ENCODE data around the gene CSF3. TPM values are rescaled to one million over a fixed set of nuclear protein-coding genes. Genes with fewer than 3 reads are reported as not detected.

Gene CSF3
- total RNA-seq, 1 donor from 2014 or later, result not detected

- Histone ChIP-seq H4K20me1 (ENCODE audit: low read depth) (peaks cover 7% of the 10 kb centered on the region), H3K27ac (no peak overlapping the region), H3K36me3 (no peaks in the 10 kb centered on the region), H3K79me2 (ENCODE audit: low read depth) (peaks cover 21% of the 10 kb centered on the region), H3F3A (ENCODE audit: low read depth) (peaks cover 23% of the 10 kb centered on the region), H3K9me3 (ENCODE audit: low read depth) (no peaks in the 10 kb centered on the region), H3K4me2 (peak overlapping the region; percentile 95), H2AFZ (replicated peaks) (peak overlapping the region; percentile 83), H3K4me3 (peak overlapping the region; percentile 98), H3K9ac (peak overlapping the region; percentile 79), H3K4me1 (peaks cover 43% of the 10 kb centered on the region), H3K27me3 (peaks cover 11% of the 10 kb centered on the region)
- Mint-ChIP-seq H3K9me3 (no peaks in the 10 kb centered on the region), H3K4me1 (peaks cover 68% of the 10 kb centered on the region), H3K36me3 (no peaks in the 10 kb centered on the region), H3K27ac (no peak overlapping the region), H3K4me3 (peak overlapping the region; percentile 95), H3K27me3 (ENCODE audit: insufficient read depth, low read depth) (peaks cover 12% of the 10 kb centered on the region)
- TF ChIP-seq EZH2 (IDR thresholded peaks at IDR 0.05) (peak; percentile 25), CTCF (IDR thresholded peaks at IDR 0.05) (no peak), EZH2phosphoT487 (IDR thresholded peaks at IDR 0.05) (no peak)
- DNase-seq (ENCODE audit: low spot score), result peak; percentile 82
Measured at GRCh38 chr17:40063187-40063771, 48.0 kb downstream of the CSF3 start.

GRCh38 chr17:40063901-40064531, 48.8 kb downstream of the CSF3 start:
- Histone ChIP-seq H3K4me2 (peak overlapping the region; percentile 95), H3K9ac (peak overlapping the region; percentile 79), H4K20me1 (ENCODE audit: low read depth) (peaks cover 7% of the 10 kb centered on the region), H3K27ac (no peak overlapping the region), H2AFZ (replicated peaks) (no peak overlapping the region), H3K4me1 (peaks cover 50% of the 10 kb centered on the region), H3K9me3 (ENCODE audit: low read depth) (no peaks in the 10 kb centered on the region), H3K36me3 (no peaks in the 10 kb centered on the region), H3K79me2 (ENCODE audit: low read depth) (peaks cover 21% of the 10 kb centered on the region), H3K4me3 (peak overlapping the region; percentile 98), H3K27me3 (peaks cover 11% of the 10 kb centered on the region), H3F3A (ENCODE audit: low read depth) (peaks cover 28% of the 10 kb centered on the region)
- Mint-ChIP-seq H3K27me3 (ENCODE audit: insufficient read depth, low read depth) (peaks cover 8% of the 10 kb centered on the region), H3K27ac (no peak overlapping the region), H3K36me3 (no peaks in the 10 kb centered on the region), H3K9me3 (no peaks in the 10 kb centered on the region), H3K4me1 (peaks cover 74% of the 10 kb centered on the region), H3K4me3 (peak overlapping the region; percentile 95)
- TF ChIP-seq EZH2phosphoT487 (IDR thresholded peaks at IDR 0.05) (no peak), EZH2 (IDR thresholded peaks at IDR 0.05) (no peak), CTCF (IDR thresholded peaks at IDR 0.05) (no peak)
- no peak for DNase-seq (ENCODE audit: low spot score)

GRCh38 chr17:40064971-40065768, 49.9 kb downstream of the CSF3 start:
- H3K27me3 ChIP-seq, result peaks cover 11% of the 10 kb centered on the region
- Mint-ChIP-seq H3K9me3 (no peaks in the 10 kb centered on the region), H3K27me3 (ENCODE audit: insufficient read depth, low read depth) (peaks cover 7% of the 10 kb centered on the region), H3K4me3 (peak overlapping the region; percentile 95), H3K4me1 (peaks cover 82% of the 10 kb centered on the region), H3K36me3 (no peaks in the 10 kb centered on the region), H3K27ac (peak overlapping the region; percentile 78)
- H3K4me1 ChIP-seq, result peaks cover 62% of the 10 kb centered on the region
- H3K36me3 ChIP-seq, result no peaks in the 10 kb centered on the region
- H4K20me1 ChIP-seq (ENCODE audit: low read depth), result peaks cover 7% of the 10 kb centered on the region
- H2AFZ ChIP-seq (replicated peaks), result no peak overlapping the region
- no peak for TF ChIP-seq CTCF (IDR thresholded peaks at IDR 0.05)
- TF ChIP-seq EZH2phosphoT487 (IDR thresholded peaks at IDR 0.05), result no peak
- TF ChIP-seq EZH2 (IDR thresholded peaks at IDR 0.05), result no peak
- H3K79me2 ChIP-seq (ENCODE audit: low read depth), result peaks cover 21% of the 10 kb centered on the region
- peaks cover 28% of the 10 kb centered on the region for H3F3A ChIP-seq (ENCODE audit: low read depth)
- H3K9me3 ChIP-seq (ENCODE audit: low read depth), result no peaks in the 10 kb centered on the region
- peak overlapping the region; percentile 2 for H3K9ac ChIP-seq
- peak; percentile 68 for DNase-seq (ENCODE audit: low spot score)
- H3K4me2 ChIP-seq, result peak overlapping the region; percentile 95
- H3K27ac ChIP-seq, result no peak overlapping the region
- peak overlapping the region; percentile 98 for H3K4me3 ChIP-seq

Measured in neural progenitor cell (in vitro differentiated cells).